NB4 (cell line): Measurements from ENCODE around the gene GJD3.

Experiments
- POLR2A ChIP-seq: IDR thresholded peaks from 2 replicates; pipeline ENCODE4 v1.6.1; 2011; ENCODE audit warnings: mild to moderate bottlenecking; ENCODE audit not compliant: insufficient read length; ENCODE audit errors: extremely low read depth
- TF ChIP-seq, protein P1 (sequence below): IDR thresholded peaks from one replicate; pipeline ENCODE4 v1.5.1; 2012; ENCODE audit warnings: low read depth, low read length

DNA sequence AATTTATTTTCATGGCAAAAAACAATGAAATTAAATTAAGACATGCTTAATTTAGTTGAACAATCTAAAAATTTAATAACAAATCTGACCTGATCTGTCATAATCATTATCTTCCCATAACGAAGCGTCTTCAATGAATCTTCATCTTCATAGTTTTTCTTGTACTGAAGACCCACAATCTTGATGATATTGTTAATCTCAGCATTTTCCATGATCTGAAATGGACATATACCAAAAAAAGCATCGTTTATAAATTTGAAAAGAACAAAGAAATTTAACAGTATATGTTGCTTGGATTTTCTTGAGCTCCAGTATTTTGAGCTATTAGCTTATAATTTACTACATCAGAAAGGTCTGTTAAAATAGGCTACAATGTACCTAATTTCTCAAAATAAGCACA lies 42.9 kb upstream of the GJD3 start:
- TF ChIP-seq POLR2A, result no peak
- TF ChIP-seq, protein P1, sequence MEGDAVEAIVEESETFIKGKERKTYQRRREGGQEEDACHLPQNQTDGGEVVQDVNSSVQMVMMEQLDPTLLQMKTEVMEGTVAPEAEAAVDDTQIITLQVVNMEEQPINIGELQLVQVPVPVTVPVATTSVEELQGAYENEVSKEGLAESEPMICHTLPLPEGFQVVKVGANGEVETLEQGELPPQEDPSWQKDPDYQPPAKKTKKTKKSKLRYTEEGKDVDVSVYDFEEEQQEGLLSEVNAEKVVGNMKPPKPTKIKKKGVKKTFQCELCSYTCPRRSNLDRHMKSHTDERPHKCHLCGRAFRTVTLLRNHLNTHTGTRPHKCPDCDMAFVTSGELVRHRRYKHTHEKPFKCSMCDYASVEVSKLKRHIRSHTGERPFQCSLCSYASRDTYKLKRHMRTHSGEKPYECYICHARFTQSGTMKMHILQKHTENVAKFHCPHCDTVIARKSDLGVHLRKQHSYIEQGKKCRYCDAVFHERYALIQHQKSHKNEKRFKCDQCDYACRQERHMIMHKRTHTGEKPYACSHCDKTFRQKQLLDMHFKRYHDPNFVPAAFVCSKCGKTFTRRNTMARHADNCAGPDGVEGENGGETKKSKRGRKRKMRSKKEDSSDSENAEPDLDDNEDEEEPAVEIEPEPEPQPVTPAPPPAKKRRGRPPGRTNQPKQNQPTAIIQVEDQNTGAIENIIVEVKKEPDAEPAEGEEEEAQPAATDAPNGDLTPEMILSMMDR, result no peak
